HEK293T (cell line): Measurements from ENCODE around the gene TMEM184A.

Experiments used
- CTCF ChIA-PET: fragments of 350-600 bp; formaldehyde crosslinking; extraction: SDS; loops from one replicate; lab custom pipeline; 2021; ENCODE audit warnings: antibody characterized with exemption, inconsistent platforms; lab: Yijun Ruan, JAX
- POLR2A ChIA-PET: fragments of 350-600 bp; formaldehyde crosslinking; extraction: SDS; loops from one replicate; lab custom pipeline; 2020; ENCODE audit warnings: antibody characterized with exemption, inconsistent platforms; lab: Yijun Ruan, JAX
- DNase-seq: peaks from one replicate; pipeline ENCODE4 v3.0.0; 2012; ENCODE audit warnings: mixed read lengths; ENCODE audit errors: extremely low spot score
- ARNT ChIP-seq: fragments of 450-650 bp; IDR thresholded peaks from 2 replicates; pipeline ENCODE4 v1.6.1; 2017; ENCODE audit warnings: mild to moderate bottlenecking
- BHLHE40 ChIP-seq: fragments of 450-650 bp; IDR thresholded peaks from 2 replicates; pipeline ENCODE4 v1.6.1; 2016; ENCODE audit warnings: mild to moderate bottlenecking, moderate library complexity, borderline replicate concordance
- CTBP1 ChIP-seq: fragments of 450-650 bp; IDR thresholded peaks from 2 replicates; pipeline ENCODE4 v1.6.1; 2016; ENCODE audit warnings: borderline replicate concordance
- ELF4 ChIP-seq: fragments of 450-650 bp; IDR thresholded peaks from 2 replicates; pipeline ENCODE4 v1.6.1; 2017; ENCODE audit warnings: antibody characterized with exemption
- FOXA1 ChIP-seq: fragments of 450-650 bp; IDR thresholded peaks from 2 replicates; pipeline ENCODE4 v1.6.1; 2016; ENCODE audit warnings: mild to moderate bottlenecking
- FOXK2 ChIP-seq: fragments of 450-650 bp; IDR thresholded peaks from 2 replicates; pipeline ENCODE4 v1.6.1; 2016; ENCODE audit warnings: mild to moderate bottlenecking
- FOXM1 ChIP-seq: fragments of 450-650 bp; IDR thresholded peaks from 2 replicates; pipeline ENCODE4 v1.6.1; 2017; ENCODE audit warnings: mild to moderate bottlenecking, borderline replicate concordance
- HDGF ChIP-seq: fragments of 450-650 bp; IDR thresholded peaks from 2 replicates; pipeline ENCODE4 v1.6.1; 2017; ENCODE audit warnings: antibody characterized with exemption, borderline replicate concordance
- L3MBTL2 ChIP-seq: fragments of 450-650 bp; conservative IDR thresholded peaks from 2 replicates; pipeline ENCODE4 v1.6.1; 2016; ENCODE audit warnings: mild to moderate bottlenecking
- LEF1 ChIP-seq: fragments of 450-650 bp; IDR thresholded peaks from 2 replicates; pipeline ENCODE4 v1.6.1; 2017; ENCODE audit warnings: mild to moderate bottlenecking, borderline replicate concordance
- NFRKB ChIP-seq: fragments of 450-650 bp; IDR thresholded peaks from 2 replicates; pipeline ENCODE4 v1.6.1; 2016; ENCODE audit warnings: mild to moderate bottlenecking, moderate library complexity
- PKNOX1 ChIP-seq: fragments of 450-650 bp; IDR thresholded peaks from 2 replicates; pipeline ENCODE4 v1.6.1; 2016
- SP1 ChIP-seq: fragments of 450-650 bp; IDR thresholded peaks from 2 replicates; pipeline ENCODE4 v1.6.1; 2017
- SUZ12 ChIP-seq: fragments of 450-650 bp; IDR thresholded peaks from 2 replicates; pipeline ENCODE4 v1.6.1; 2016; ENCODE audit warnings: mild to moderate bottlenecking
- TARDBP ChIP-seq: fragments of 450-650 bp; IDR thresholded peaks from 2 replicates; pipeline ENCODE4 v1.6.1; 2016
- ZNF384 ChIP-seq: fragments of 450-650 bp; IDR thresholded peaks from 2 replicates; pipeline ENCODE4 v1.6.1; 2016

The TMEM184A gene

DNA sequence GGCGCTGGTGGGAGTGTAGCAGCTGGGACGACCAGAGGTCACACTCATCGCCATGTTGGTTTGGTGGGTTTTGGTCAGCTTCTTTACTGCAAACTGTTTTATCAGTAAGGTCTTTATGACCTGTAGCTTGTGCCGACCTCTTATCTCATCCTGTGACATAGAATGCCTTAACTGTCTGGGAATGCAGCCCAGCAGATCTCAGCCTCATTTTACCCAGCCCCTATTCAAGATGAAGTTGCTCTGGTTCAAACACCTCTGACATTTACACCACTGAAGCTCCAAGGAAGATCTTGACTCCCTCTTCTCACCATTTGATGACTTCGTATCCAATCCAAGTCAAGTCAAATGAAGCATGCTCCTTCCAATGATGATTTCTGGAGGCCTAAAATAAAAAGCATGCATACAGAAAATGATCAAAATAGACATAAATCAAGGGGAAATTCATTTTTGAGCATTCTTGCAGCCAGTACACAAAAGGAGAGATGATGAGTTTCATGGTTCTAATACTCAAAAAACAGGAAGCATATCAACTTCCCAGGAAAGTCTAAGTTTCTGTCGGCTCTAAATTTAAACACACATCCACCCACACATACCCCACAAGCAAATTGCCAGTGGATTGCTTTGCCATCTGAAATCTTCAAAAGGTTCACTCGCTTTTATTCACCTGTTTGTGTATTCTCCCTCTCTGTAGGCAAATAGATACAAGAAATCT is 16.3 kb upstream of the TMEM184A start:
- TF ChIP-seq FOXA1 (no peak), ARNT (no peak), CTBP1 (no peak), LEF1 (no peak)
- DNase-seq: no peak
- POLR2A ChIA-PET: no interaction called here
- CTCF ChIA-PET: no interaction called here

DNA sequence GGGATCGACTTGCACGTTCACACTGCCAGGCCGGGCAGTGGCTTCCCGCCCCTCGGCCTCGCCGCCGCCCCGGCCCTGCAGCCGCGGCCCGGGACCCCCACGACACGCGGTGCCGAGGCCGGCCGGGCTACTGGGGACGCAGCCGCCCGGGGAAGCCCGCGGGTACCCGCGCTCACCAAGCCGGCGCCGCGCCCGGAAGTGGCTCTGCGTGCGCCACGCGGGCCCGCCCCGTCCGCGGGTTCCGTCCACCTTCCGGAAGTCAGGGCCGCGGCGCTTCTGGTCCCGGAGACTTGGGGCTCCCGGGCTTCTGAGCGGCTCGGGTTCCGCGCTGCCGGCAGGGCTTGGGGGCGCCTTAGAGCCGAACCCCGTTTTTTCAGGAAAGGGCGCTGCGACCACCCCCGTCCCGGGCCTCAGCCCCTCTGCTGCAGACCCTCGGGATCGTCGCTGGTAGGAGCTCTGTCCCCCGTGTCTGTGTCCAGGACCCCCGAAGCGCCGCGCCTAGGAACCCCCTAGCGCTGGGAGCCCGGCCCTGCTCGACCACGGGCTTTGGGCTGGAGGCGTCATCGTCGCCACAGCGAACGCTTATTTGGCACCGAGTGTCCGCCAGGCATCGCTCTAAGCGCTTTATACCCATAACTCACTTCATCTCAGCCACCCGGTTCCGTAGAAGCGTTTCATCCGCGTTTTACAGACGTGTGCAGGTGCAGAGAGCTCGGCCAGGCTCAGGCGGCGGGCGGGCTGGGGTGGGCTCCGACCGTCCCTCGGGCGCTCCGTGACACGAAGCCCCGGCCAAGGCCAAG is 14.0 kb upstream of the TMEM184A start, which contains the start of gene PSMG3:
Gene PSMG3, minus strand, starts transcription at position 200 of the 800 bp plus-strand sequence. CDS start 693 bp downstream, outside the sequence.
- TF ChIP-seq FOXK2: no peak
- no peak for TF ChIP-seq ZNF384
- no peak for TF ChIP-seq NFRKB
- no peak for TF ChIP-seq TARDBP
- no peak for TF ChIP-seq ELF4
- no peak for TF ChIP-seq SP1
- TF ChIP-seq BHLHE40: no peak
- TF ChIP-seq FOXA1: no peak
- no peak for TF ChIP-seq PKNOX1
- TF ChIP-seq SUZ12: no peak
- no peak for TF ChIP-seq HDGF
- peak; percentile 73; the same call in 1 of the 2 replicates for TF ChIP-seq CTBP1
- peak; percentile 88; the same call in 1 of the 2 replicates for TF ChIP-seq LEF1
- peak; percentile 27; the same call in 1 of the 2 replicates for TF ChIP-seq L3MBTL2
- 0 out of 2 replicates have a peak, but pooled peaks have one; percentile 7 for TF ChIP-seq FOXM1
- peak; percentile 88 for TF ChIP-seq ARNT
- DNase-seq: peak; percentile 93
- CTCF ChIA-PET: no interaction called here
- POLR2A ChIA-PET: interaction anchor here (0.6 to 1.3 kb wide), 3 partner anchors 11 to 65 kb away, joined by 3 to 4 read pairs (median 3); partner anchors contain the start of genes INTS1 and TMEM184A

DNA sequence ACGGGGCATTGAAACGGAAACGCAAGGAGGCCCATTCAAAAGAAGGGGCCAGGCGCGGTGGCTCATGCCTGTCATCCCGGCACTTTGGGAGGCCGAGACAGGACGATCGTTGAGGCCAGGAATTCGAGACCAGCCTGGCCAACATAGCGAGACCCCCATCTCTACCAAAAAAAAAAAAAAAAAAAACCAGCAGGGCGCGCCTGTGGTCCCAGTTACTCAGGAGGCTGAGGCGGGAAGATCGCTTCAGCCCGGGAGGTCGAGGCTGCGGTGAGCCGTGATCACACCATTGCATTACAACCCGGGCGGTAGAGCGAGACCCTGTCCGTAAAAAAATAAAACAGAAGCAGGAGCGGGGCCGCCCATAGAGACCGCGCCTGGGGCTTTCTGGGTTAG is 13.4 kb upstream of the TMEM184A start:
- CTCF ChIA-PET: no interaction called here
- POLR2A ChIA-PET: interaction anchor here (1.0 to 1.3 kb wide), 2 partner anchors 13 to 65 kb away, joined by 3 to 4 read pairs; partner anchors contain the start of genes INTS1 and TMEM184A
- no peak for DNase-seq
- peak; percentile 89 for TF ChIP-seq ZNF384
- TF ChIP-seq FOXA1: no peak

DNA sequence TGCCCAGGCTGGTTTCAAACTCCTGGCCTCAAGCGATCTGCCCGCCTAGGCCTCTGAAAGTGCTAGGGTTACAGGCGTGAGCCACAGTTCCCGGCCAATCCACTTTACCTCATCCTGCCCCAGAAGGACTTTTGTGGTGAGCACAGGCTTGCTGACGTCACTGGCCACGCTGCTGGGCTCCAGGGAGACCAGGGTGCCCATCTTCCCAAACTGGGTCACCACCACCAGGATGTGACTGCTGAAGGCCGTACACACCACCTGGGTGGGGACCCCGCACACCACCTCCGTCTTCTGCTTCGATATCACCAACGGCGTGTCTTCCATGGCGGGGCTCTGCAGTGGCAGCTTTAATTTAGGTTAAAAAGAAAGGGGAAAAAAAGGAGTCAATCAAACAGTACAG is 13.0 kb upstream of the TMEM184A start:
- CTCF ChIA-PET: no interaction called here
- POLR2A ChIA-PET: no interaction called here
- no peak for DNase-seq
- no peak for TF ChIP-seq ARNT
- no peak for TF ChIP-seq ELF4
- no peak for TF ChIP-seq FOXM1
- TF ChIP-seq ZNF384: no peak
- no peak for TF ChIP-seq L3MBTL2
- no peak for TF ChIP-seq BHLHE40
- TF ChIP-seq FOXA1: no peak
- no peak for TF ChIP-seq LEF1
- no peak for TF ChIP-seq NFRKB

- no peak for DNase-seq
- TF ChIP-seq ELF4: no peak
- TF ChIP-seq ARNT: no peak
- no peak for TF ChIP-seq PKNOX1
- TF ChIP-seq BHLHE40: no peak
- TF ChIP-seq ZNF384: no peak
- no peak for TF ChIP-seq CTBP1
- no peak for TF ChIP-seq SUZ12
- no peak for TF ChIP-seq NFRKB
- no peak for TF ChIP-seq FOXA1
- TF ChIP-seq TARDBP: no peak
- no peak for TF ChIP-seq LEF1
- TF ChIP-seq FOXM1: no peak
- TF ChIP-seq L3MBTL2: no peak
- no peak for TF ChIP-seq SP1
- no peak for TF ChIP-seq HDGF
- no peak for TF ChIP-seq FOXK2
- ChIA-PET CTCF (no interaction called here), POLR2A (no interaction called here)
These were observed 12.0 kb upstream of the TMEM184A start for GRCh38 chr7:1567896-1568510.

- TF ChIP-seq HDGF: no peak
- TF ChIP-seq NFRKB: no peak
- TF ChIP-seq FOXK2: no peak
- TF ChIP-seq FOXA1: no peak
- DNase-seq: no peak
- CTCF ChIA-PET: no interaction called here
- POLR2A ChIA-PET: interaction anchor here (0.9 kb wide), 1 partner anchor 35 kb away, joined by 4 read pairs; no protein-coding TSS in a partner anchor
These were observed 11.2 kb upstream of the TMEM184A start for GRCh38 chr7:1567049-1567771.
